Esophagus squamous epithelium (tissue), 5 donors: ENCODE data around the gene CEACAM20. TPM values are rescaled to one million over a fixed set of nuclear protein-coding genes. Genes with fewer than 3 reads are reported as not detected.
"Not testable (repeated sequence)": the region's sequence is repeated elsewhere in the genome, so short reads cannot be mapped to it uniquely, and the experiment has no call there.

ENCODE experiments used
- DNase-seq: peaks from one replicate; lab custom pipeline; 2025; lab: John Stamatoyannopoulos, UW
- H3K27ac ChIP-seq, 4 donors: fragments of 200-600 bp; sonication (generic); one replicate each; pipeline ENCODE4 v1.5.1; 2016 to 2019; ENCODE audit warnings: mild to moderate bottlenecking in 1 of 4
- H3K27me3 ChIP-seq, 4 donors: fragments of 200-600 bp; sonication (generic); 1 replicate in 3 of 4; 2 replicates in 1 of 4; pipeline versions ENCODE4 v1.5.1 to v1.6.0; 2017 to 2021; ENCODE audit warnings: antibody characterized with exemption in 1 of 4
- H3K36me3 ChIP-seq, 3 donors: fragments of 200-600 bp; sonication (generic); one replicate each; pipeline ENCODE4 v1.5.1; 2016 to 2019
- H3K4me1 ChIP-seq, 3 donors: fragments of 200-600 bp; sonication (generic); one replicate each; pipeline ENCODE4 v1.5.1; 2017 to 2019
- H3K4me3 ChIP-seq, 4 donors: fragments of 200-600 bp; sonication (generic); 1 replicate in 3 of 4; 2 replicates in 1 of 4; pipeline ENCODE4 v1.5.1; 2016 to 2019; ENCODE audit warnings: mild to moderate bottlenecking in 2 of 4, moderate library complexity in 1 of 4
- H3K9me3 ChIP-seq, 3 donors: fragments of 200-600 bp; sonication (generic); one replicate each; pipeline ENCODE4 v1.5.1; 2016 to 2019
- CTCF ChIP-seq, 6 experiments: fragments of 450-650 bp in 4 of 6; fragments of 200-600 bp in 2 of 6; sonication (generic) in 2 of 6; IDR thresholded peaks; one replicate each; pipeline ENCODE4 v1.5.1; 2016 to 2019; ENCODE audit warnings: antibody characterized with exemption in 6 of 6, mild to moderate bottlenecking in 4 of 6, moderate library complexity in 4 of 6
- POLR2A ChIP-seq, 4 donors: fragments of 450-650 bp; IDR thresholded peaks; one replicate each; pipeline ENCODE4 v1.6.1; 2017; ENCODE audit warnings: antibody characterized with exemption in 4 of 4, mild to moderate bottlenecking in 4 of 4, moderate library complexity in 3 of 4
- WGBS, 2 donors: methylation state at CpG; one replicate each; pipeline ENCODE4 v1.1.5; 2018; 5-methylcytosine and 5-hydroxymethylcytosine counted together
- intact Hi-C: fragments of 100-400 bp; cut with DNase I; formaldehyde crosslinking; loops from one replicate; pipeline ENCODE4 v1.15.0; 2022
- small RNA-seq, 4 donors: library from RNA; depleted of rRNA; stranded (forward); fragments of <200 nt; gene quantifications; one replicate each; pipeline ENCODE3, GENCODE V24; 2016
- total RNA-seq, 4 donors: library from RNA; depleted of rRNA; stranded (reverse); fragments of >200 nt; gene quantifications; one replicate each; pipeline ENCODE4 v1.1.0, GENCODE V29; 2016
- donor health status: DM: yes; HTN: yes; CAD: no.

Gene CEACAM20
- total RNA-seq, 4 donors from 2014 or later: not detected

- Histone ChIP-seq H3K27me3 (no peaks in the 10 kb centered on the region), H3K36me3 (peaks cover 27 to 81% (median 46%) of the 10 kb centered on the region in 3 donors), H3K4me3 (peak overlapping the region in 1 of 4 donors; percentile 7), H3K4me1 (no peaks in the 10 kb centered on the region), H3K27ac (no peak overlapping the region), H3K9me3 (peaks cover 50 to 100% (median 91%) of the 10 kb centered on the region in 3 donors)
- WGBS, 2 donors: 92 to 93% methylated on average over 7 of the region's 7 CpGs
- intact Hi-C loops: no loop called here
- TF ChIP-seq CTCF (IDR thresholded peaks at IDR 0.05): no peak
- no peak for TF ChIP-seq POLR2A (IDR thresholded peaks at IDR 0.05)
- DNase-seq: no peak
Measured at GRCh38 chr19:44476559-44477408, 52.7 kb downstream of the CEACAM20 start.

- DNase-seq, H3K27me3 ChIP-seq, intact Hi-C loops, H3K36me3 ChIP-seq, H3K27ac ChIP-seq, H3K4me1 ChIP-seq, H3K4me3 ChIP-seq: not testable (repeated sequence)
- WGBS, 2 donors: 65 to 73% methylated on average over 5 of the region's 5 CpGs
- peaks cover 7 to 99% (median 38%) of the 10 kb centered on the region in 3 donors for H3K9me3 ChIP-seq
Measured at GRCh38 chr19:44468730-44469129, 60.7 kb downstream of the CEACAM20 start.

GRCh38 chr19:44462600-44463286 lies 66.7 kb downstream of the CEACAM20 start:
- H3K27ac ChIP-seq, H3K4me1 ChIP-seq, H3K4me3 ChIP-seq, DNase-seq, intact Hi-C loops, H3K36me3 ChIP-seq, H3K27me3 ChIP-seq: not testable (repeated sequence)
- 35 to 39% methylated on average over 3 of the region's 3 CpGs for WGBS, 2 donors
- peaks cover 0 to 74% (median 19%) of the 10 kb centered on the region in 3 donors for H3K9me3 ChIP-seq

Small RNA genes within 50 kb of the gene (small RNA-seq; reads per million reads assigned to genes)
- gene AC243964.1: 0 reads per million in 4 donors

Other genes with a start within 250 kb of the CEACAM20 start
- gene ZNF235, start 224.7 kb downstream of the CEACAM20 start, total RNA-seq: 1 to 10 TPM; 1.8 to 3.6 (median 2.1) TPM
- 1 to 10 TPM in 3 of 4 donors, under 1 TPM in 1; 0.83 to 5.9 (median 2.6) TPM for gene ZNF112, start 173.0 kb downstream of the CEACAM20 start, total RNA-seq
- 1 to 10 TPM in 2 of 4 donors, under 1 TPM in 2; 0.18 to 2.8 (median 0.80) TPM for gene ZNF285, start 128.1 kb downstream of the CEACAM20 start, total RNA-seq
- gene ZNF229, start 81.2 kb downstream of the CEACAM20 start, total RNA-seq: 1 to 10 TPM; 1.1 to 3.4 (median 2.3) TPM
- 10 to 100 TPM in 1 of 4 donors, 1 to 10 TPM in 3; 5.9 to 24.2 (median 7.5) TPM for gene ZNF180, start 29.2 kb downstream of the CEACAM20 start, total RNA-seq
- gene IGSF23, start 83.9 kb upstream of the CEACAM20 start, total RNA-seq: not detected
- 10 to 100 TPM; 13.2 to 21.9 (median 20.9) TPM for gene PVR, start 114.2 kb upstream of the CEACAM20 start, total RNA-seq
- 1 to 10 TPM; 2.3 to 7.6 (median 4.6) TPM for gene CEACAM19, start 141.8 kb upstream of the CEACAM20 start, total RNA-seq
- gene CEACAM16, start 169.5 kb upstream of the CEACAM20 start, total RNA-seq: not detected
- 10 to 100 TPM; 26.6 to 88.9 (median 51.4) TPM for gene BCL3, start 219.0 kb upstream of the CEACAM20 start, total RNA-seq
- gene CBLC, start 248.2 kb upstream of the CEACAM20 start, total RNA-seq: 10 to 100 TPM; 26.9 to 75.7 (median 49.1) TPM